Non-pigmented ciliary epithelial cell (primary cell): ENCODE measurements around the gene ZBTB44.
"Not testable (repeated sequence)": the region's sequence is repeated elsewhere in the genome, so short reads cannot be mapped to it uniquely, and the experiment has no call there.

ENCODE experiments used
- DNase-seq: peaks from one replicate; pipeline ENCODE4 v3.0.0-alpha.2; 2010; ENCODE audit warnings: low read depth

ZBTB44 gene

GRCh38 chr11:130199792-130200191 is 114.9 kb downstream of the ZBTB44 start:
- DNase-seq, result no peak

- DNase-seq, result no peak
Measured at GRCh38 chr11:130198964-130199363, 115.8 kb downstream of the ZBTB44 start.

GRCh38 chr11:130198292-130198691 is 116.4 kb downstream of the ZBTB44 start:
- DNase-seq, result no peak

GRCh38 chr11:130197386-130198035 is 117.2 kb downstream of the ZBTB44 start:
- DNase-seq, result no peak

- no peak for DNase-seq
Measured at GRCh38 chr11:130194241-130195023, 120.3 kb downstream of the ZBTB44 start.

GRCh38 chr11:130193551-130193950 is 121.2 kb downstream of the ZBTB44 start:
- DNase-seq, result not testable (repeated sequence)

GRCh38 chr11:130192845-130193267 is 121.9 kb downstream of the ZBTB44 start:
- DNase-seq, result no peak

- DNase-seq, result no peak
Measured at GRCh38 chr11:130191896-130192295, 122.8 kb downstream of the ZBTB44 start.

- no peak for DNase-seq
Measured at GRCh38 chr11:130190371-130190881, 124.3 kb downstream of the ZBTB44 start.

GRCh38 chr11:130189492-130190210 is 125.1 kb downstream of the ZBTB44 start:
- no peak for DNase-seq

GRCh38 chr11:130188585-130189347 is 126.0 kb downstream of the ZBTB44 start:
- DNase-seq, result no peak

- no peak for DNase-seq
Measured at GRCh38 chr11:130188047-130188446, 126.7 kb downstream of the ZBTB44 start.

- DNase-seq, result no peak
Measured at GRCh38 chr11:130187096-130187495, 127.6 kb downstream of the ZBTB44 start.

- no peak for DNase-seq
Measured at GRCh38 chr11:130183878-130184610, 130.7 kb downstream of the ZBTB44 start.

- DNase-seq, result no peak
Measured at GRCh38 chr11:130181295-130182272, 133.1 kb downstream of the ZBTB44 start.

- no peak for DNase-seq
Measured at GRCh38 chr11:130180896-130181294, 133.8 kb downstream of the ZBTB44 start.

- DNase-seq, result no peak
Measured at GRCh38 chr11:130180491-130180890, 134.2 kb downstream of the ZBTB44 start.

GRCh38 chr11:130179396-130180306 is 135.1 kb downstream of the ZBTB44 start:
- DNase-seq, result no peak
